ENCODE results near the gene MMP24.
"Not testable (repeated sequence)": the region's sequence is repeated elsewhere in the genome, so short reads cannot be mapped to it uniquely, and the experiment has no call there.

The MMP24 gene

GRCh38 chr20:35216541-35216940, 9.9 kb upstream of the MMP24 start:
- no peak for DNase-seq (ENCODE audit: low read depth, low spot score)

GRCh38 chr20:35223941-35224340, 2.5 kb upstream of the MMP24 start:
- DNase-seq (ENCODE audit: low read depth, low spot score) = no peak

- no peak for DNase-seq (ENCODE audit: low read depth, low spot score)
Observed at GRCh38 chr20:35224536-35224935, 2.0 kb upstream of the MMP24 start.

- no peak for DNase-seq (ENCODE audit: low read depth, low spot score)
Observed at GRCh38 chr20:35225319-35226125, 968 bp upstream of the MMP24 start.

GRCh38 chr20:35226884-35227681, 593 bp downstream of the MMP24 start:
- DNase-seq (ENCODE audit: low read depth, low spot score) = no peak

- DNase-seq (ENCODE audit: low read depth, low spot score) = no peak
Observed at GRCh38 chr20:35232575-35232974, 6.1 kb downstream of the MMP24 start.

GRCh38 chr20:35235881-35236280, 9.4 kb downstream of the MMP24 start:
- DNase-seq (ENCODE audit: low read depth, low spot score) = no peak

- no peak for DNase-seq (ENCODE audit: low read depth, low spot score)
Observed at GRCh38 chr20:35237486-35237885, 11.0 kb downstream of the MMP24 start.

- DNase-seq (ENCODE audit: low read depth, low spot score) = no peak
Observed at GRCh38 chr20:35238170-35238569, 11.7 kb downstream of the MMP24 start.

GRCh38 chr20:35238735-35239134, 12.2 kb downstream of the MMP24 start:
- DNase-seq (ENCODE audit: low read depth, low spot score) = no peak

GRCh38 chr20:35240083-35240810, 13.8 kb downstream of the MMP24 start:
- no peak for DNase-seq (ENCODE audit: low read depth, low spot score)

GRCh38 chr20:35240811-35241293, 14.4 kb downstream of the MMP24 start:
- no peak for DNase-seq (ENCODE audit: low read depth, low spot score)

GRCh38 chr20:35243317-35243716, 16.8 kb downstream of the MMP24 start:
- DNase-seq (ENCODE audit: low read depth, low spot score) = no peak

GRCh38 chr20:35243986-35244385, 17.5 kb downstream of the MMP24 start:
- no peak for DNase-seq (ENCODE audit: low read depth, low spot score)

GRCh38 chr20:35246723-35247122, 20.2 kb downstream of the MMP24 start:
- no peak for DNase-seq (ENCODE audit: low read depth, low spot score)

- DNase-seq (ENCODE audit: low read depth, low spot score) = no peak
Observed at GRCh38 chr20:35248641-35249475, 22.4 kb downstream of the MMP24 start.

GRCh38 chr20:35251613-35251940, 25.1 kb downstream of the MMP24 start:
- DNase-seq (ENCODE audit: low read depth, low spot score) = no peak

- DNase-seq (ENCODE audit: low read depth, low spot score) = no peak
Observed at GRCh38 chr20:35252037-35252461, 25.6 kb downstream of the MMP24 start.

GRCh38 chr20:35252598-35252997, 26.1 kb downstream of the MMP24 start:
- DNase-seq (ENCODE audit: low read depth, low spot score) = not testable (repeated sequence)

- DNase-seq (ENCODE audit: low read depth, low spot score) = no peak
Observed at GRCh38 chr20:35253010-35253409, 26.5 kb downstream of the MMP24 start.

- DNase-seq (ENCODE audit: low read depth, low spot score) = no peak
Observed at GRCh38 chr20:35254448-35254999, 28.0 kb downstream of the MMP24 start.
